Measurements from ENCODE around the gene SLIT3. TPM values are rescaled to one million over a fixed set of nuclear protein-coding genes. Genes with fewer than 3 reads are reported as not detected.

SLIT3 gene
- total RNA-seq, 8 experiments from 2014 or later = 6.1 to 159 (median 64.4) TPM

DNA sequence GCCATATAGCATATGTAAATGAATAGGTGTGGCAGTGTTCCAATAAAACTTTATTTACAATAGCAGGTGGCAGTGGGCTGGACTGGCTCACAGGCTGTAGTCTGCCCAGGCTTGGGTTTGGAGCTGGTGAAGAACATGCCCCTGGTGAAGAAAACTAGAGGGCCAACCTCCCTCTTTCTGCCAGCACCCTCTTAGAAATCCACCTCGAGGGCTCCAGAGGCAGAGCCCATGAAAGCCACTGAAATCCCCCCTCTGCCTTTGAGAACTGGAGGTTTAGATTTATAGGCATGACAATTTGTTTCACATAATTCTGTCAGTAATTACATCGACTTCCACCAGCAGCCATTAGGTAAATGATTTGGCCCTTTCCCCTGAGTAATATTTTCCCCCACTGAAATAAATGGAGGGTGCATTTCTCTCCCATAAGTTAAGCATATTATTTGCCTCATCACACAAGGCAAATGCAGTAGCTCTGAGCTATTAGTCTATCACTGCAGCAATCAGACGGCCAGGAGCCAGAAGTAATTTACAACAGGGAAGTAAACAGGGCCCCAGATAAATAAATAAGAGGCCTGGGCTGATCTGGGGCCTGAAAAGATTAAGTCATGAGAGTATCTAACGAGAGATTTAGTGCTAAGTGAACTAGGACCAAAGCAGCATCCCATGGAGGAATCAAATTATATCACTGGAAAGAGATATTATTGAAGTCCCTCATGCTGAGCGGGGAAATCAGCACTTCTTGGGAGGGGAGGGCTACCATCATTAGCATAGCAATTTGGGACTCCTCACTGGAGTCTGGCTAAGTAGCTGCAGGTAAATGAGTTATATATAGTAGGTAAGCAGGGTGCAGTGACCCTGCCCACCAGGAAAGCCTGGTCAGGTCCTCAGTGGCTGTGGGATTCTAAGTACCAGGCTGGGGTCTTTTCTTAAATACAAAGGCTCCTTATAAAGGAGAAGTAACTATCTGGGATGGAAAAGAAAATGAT lies 123.9 kb downstream of the SLIT3 start:
- in situ Hi-C loops (cut with MboI; ENCODE audit: low pct_unique_long_range_greater_than_20kb in 2 of 9, low sequenced_read_pairs in 9 of 9, unreplicated experiment in 9 of 9) = no loop called here
- Histone ChIP-seq H3K27ac (peak overlapping the region in 1 of 2 donors; percentile 46), H3K4me1 (replicated peaks in 1 of 2) (peaks cover 14 to 17% of the 10 kb centered on the region in 2 donors), H3K4me3 (no peak overlapping the region)
- WGBS, 10 experiments = 20 to 100% (median 45%) methylated on average over 1 to 5 of the region's 5 CpGs
- peak in 6 of 8 experiments; percentile 12 to 93 (median 85) for ATAC-seq (replicated peaks in 6 of 8)

DNA sequence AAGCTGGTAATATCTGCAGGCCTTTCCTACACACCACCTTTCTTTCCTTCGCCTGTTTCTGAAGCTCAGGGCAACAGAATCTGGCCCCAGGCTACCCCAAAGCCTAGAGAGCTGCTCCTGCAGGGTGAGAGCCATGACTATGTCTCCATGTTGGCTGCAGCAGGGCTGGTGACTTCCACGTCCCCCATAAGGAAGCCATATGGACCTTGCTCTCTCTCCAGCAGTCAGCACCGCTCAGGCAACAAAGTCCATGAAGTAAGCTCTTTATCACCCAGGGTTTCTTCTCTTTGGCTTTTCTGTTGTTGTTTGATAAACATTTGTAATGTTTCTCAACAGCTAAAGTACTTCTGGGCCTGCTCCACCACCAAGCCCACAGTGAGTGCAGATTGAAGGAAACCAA lies 125.2 kb downstream of the SLIT3 start:
- whole genome bisulfite sequencing, 10 experiments = 88 to 100% (median 100%) methylated on average over 1 to 3 of the region's 3 CpGs; no CpG with 5 or more reads in 6 of the 10 experiments
- no peak for ATAC-seq (replicated peaks in 6 of 8)
- H3K4me1 ChIP-seq (replicated peaks in 1 of 2) = peaks cover 14 to 17% of the 10 kb centered on the region in 2 donors
- H3K27ac ChIP-seq = no peak overlapping the region
- no peak overlapping the region for H3K4me3 ChIP-seq
- in situ Hi-C loops (cut with MboI; ENCODE audit: low pct_unique_long_range_greater_than_20kb in 2 of 9, low sequenced_read_pairs in 9 of 9, unreplicated experiment in 9 of 9) = no loop called here

DNA sequence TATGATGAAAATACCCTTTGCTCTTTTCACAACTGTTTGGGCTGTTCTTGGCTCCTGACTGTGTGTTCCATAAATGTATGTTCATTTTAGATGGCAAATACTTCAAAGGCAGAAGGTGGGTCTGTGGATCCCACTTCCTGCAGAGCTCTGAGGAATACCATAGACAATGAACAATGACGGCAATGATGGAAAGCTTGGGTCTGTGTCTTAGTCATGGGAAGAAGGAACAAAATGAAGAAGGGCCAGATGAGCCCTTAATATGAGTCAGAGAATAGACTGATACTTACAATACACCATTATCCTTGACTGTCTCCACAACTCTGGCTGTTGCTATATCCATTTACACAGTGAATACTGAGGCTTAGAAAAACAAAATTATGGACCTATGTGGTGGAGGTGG lies 126.0 kb downstream of the SLIT3 start:
- no peak for ATAC-seq (replicated peaks in 6 of 8)
- Histone ChIP-seq H3K4me1 (replicated peaks in 1 of 2) (peaks cover 14 to 17% of the 10 kb centered on the region in 2 donors), H3K4me3 (no peak overlapping the region), H3K27ac (no peak overlapping the region)
- in situ Hi-C loops (cut with MboI; ENCODE audit: low pct_unique_long_range_greater_than_20kb in 2 of 9, low sequenced_read_pairs in 9 of 9, unreplicated experiment in 9 of 9) = no loop called here
- WGBS, 10 experiments = 30 to 100% (median 61%) methylated on average over 1 of the region's 1 CpG; no CpG with 5 or more reads in 6 of the 10 experiments

DNA sequence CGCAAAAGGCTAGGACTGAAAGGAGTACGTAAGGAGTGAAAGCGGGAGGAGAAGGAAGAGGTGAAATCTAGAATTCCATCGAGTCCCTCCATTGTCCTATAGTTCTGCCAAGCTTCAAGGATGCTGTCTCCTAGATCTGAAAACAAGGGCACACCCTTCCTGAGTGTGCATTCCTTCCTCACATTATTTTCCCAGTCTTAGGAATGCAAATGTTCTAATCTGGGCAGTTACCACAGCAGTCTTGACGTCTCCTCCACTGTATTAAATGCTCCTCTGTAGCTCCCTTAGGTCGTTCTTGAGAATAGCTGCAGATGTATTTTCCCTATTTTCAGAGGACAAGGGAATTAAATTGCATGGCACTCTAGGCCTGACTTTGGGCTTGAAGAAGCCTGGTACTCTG lies 127.6 kb downstream of the SLIT3 start:
- no peak overlapping the region for H3K27ac ChIP-seq
- WGBS, 10 experiments = 33 to 89% (median 73%) methylated on average over 2 to 6 of the region's 6 CpGs

DNA sequence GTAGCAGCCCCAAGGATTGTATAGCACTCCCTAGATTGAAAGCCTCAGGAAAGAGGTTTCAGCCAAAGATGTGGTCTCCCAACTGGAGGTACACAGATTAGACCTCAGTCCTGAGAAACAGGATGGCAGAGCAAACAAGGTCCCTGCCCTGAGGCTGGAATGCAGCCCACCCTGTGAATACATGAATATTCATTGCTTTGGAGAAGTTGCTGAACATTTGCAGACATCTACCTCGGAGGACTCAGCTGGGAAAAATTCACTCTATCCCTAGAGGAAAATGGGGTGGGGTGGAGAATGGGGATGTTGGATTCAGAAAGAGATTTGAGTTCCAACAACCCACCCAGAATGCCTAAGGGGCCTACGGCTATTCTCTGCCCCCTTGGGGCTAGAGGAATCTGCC lies 129.4 kb downstream of the SLIT3 start:
- in situ Hi-C loops (cut with MboI; ENCODE audit: low pct_unique_long_range_greater_than_20kb in 2 of 9, low sequenced_read_pairs in 9 of 9, unreplicated experiment in 9 of 9) = no loop called here
- Histone ChIP-seq H3K4me3 (no peak overlapping the region), H3K4me1 (replicated peaks in 1 of 2) (peaks cover 0 to 5% of the 10 kb centered on the region in 2 donors), H3K27ac (no peak overlapping the region)
- peak in 3 of 8 experiments; percentile 65 to 85 (median 70) for ATAC-seq (replicated peaks in 6 of 8)
- 0 to 50% (median 10%) methylated on average over 1 of the region's 2 CpGs; no CpG with 5 or more reads in 6 of the 10 experiments for WGBS, 10 experiments

More for the DNA sequence above, 127.6 kb downstream of the SLIT3 start:
- H3K4me3 ChIP-seq = no peak overlapping the region
- ATAC-seq (replicated peaks in 6 of 8) = peak in 3 of 8 experiments; percentile 58 to 65 (median 61)
- in situ Hi-C loops (cut with MboI; ENCODE audit: low pct_unique_long_range_greater_than_20kb in 2 of 9, low sequenced_read_pairs in 9 of 9, unreplicated experiment in 9 of 9) = no loop called here
- H3K4me1 ChIP-seq (replicated peaks in 1 of 2) = peaks cover 14 to 17% of the 10 kb centered on the region in 2 donors

DNA sequence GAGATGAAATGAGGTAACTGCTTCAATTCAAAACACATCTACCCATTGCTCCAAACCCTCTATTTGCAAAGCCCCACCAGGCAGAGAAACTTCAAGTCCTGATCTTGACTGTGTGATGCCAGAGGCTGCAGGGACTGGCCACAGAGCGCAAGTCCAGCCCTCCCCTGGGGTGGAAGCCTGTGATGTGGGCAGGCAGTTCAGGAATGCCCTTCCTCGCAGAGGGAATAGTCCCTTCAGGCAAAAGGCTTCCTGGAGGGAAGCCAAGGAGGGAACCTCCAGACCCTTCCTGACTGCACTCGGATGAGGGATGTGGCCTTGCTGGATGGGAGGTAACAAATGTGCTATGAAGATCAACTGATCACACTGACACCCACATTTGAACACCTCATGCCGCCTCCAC lies 131.2 kb downstream of the SLIT3 start:
- WGBS, 10 experiments = 40 to 100% (median 70%) methylated on average over 1 to 3 of the region's 4 CpGs; no CpG with 5 or more reads in 3 of the 10 experiments
- peak in 3 of 8 experiments; percentile 28 to 55 (median 52) for ATAC-seq (replicated peaks in 6 of 8)
- no peaks in the 10 kb centered on the region for H3K4me1 ChIP-seq (replicated peaks in 1 of 2)
- in situ Hi-C loops (cut with MboI; ENCODE audit: low pct_unique_long_range_greater_than_20kb in 2 of 9, low sequenced_read_pairs in 9 of 9, unreplicated experiment in 9 of 9) = no loop called here
- H3K4me3 ChIP-seq = no peak overlapping the region
- H3K27ac ChIP-seq = no peak overlapping the region

GRCh38 chr5:169168280-169168679 lies 132.7 kb downstream of the SLIT3 start:
- ATAC-seq (replicated peaks in 6 of 8) = no peak
- in situ Hi-C loops (cut with MboI; ENCODE audit: low pct_unique_long_range_greater_than_20kb in 2 of 9, low sequenced_read_pairs in 9 of 9, unreplicated experiment in 9 of 9) = no loop called here
- Histone ChIP-seq H3K4me3 (no peak overlapping the region), H3K27ac (no peak overlapping the region), H3K4me1 (replicated peaks in 1 of 2) (no peaks in the 10 kb centered on the region)
- 36 to 74% (median 63%) methylated on average over 2 to 3 of the region's 3 CpGs; no CpG with 5 or more reads in 4 of the 10 experiments for WGBS, 10 experiments

GRCh38 chr5:169166078-169166477 lies 134.9 kb downstream of the SLIT3 start:
- 24 to 95% (median 71%) methylated on average over 2 to 7 of the region's 8 CpGs; no CpG with 5 or more reads in 2 of the 10 experiments for WGBS, 10 experiments
- no peak overlapping the region for H3K27ac ChIP-seq
- in situ Hi-C loops (cut with MboI; ENCODE audit: low pct_unique_long_range_greater_than_20kb in 2 of 9, low sequenced_read_pairs in 9 of 9, unreplicated experiment in 9 of 9) = no loop called here
- no peak for ATAC-seq (replicated peaks in 6 of 8)
- H3K4me1 ChIP-seq (replicated peaks in 1 of 2) = peaks cover 6% of the 10 kb centered on the region in 2 donors
- H3K4me3 ChIP-seq = no peak overlapping the region

DNA sequence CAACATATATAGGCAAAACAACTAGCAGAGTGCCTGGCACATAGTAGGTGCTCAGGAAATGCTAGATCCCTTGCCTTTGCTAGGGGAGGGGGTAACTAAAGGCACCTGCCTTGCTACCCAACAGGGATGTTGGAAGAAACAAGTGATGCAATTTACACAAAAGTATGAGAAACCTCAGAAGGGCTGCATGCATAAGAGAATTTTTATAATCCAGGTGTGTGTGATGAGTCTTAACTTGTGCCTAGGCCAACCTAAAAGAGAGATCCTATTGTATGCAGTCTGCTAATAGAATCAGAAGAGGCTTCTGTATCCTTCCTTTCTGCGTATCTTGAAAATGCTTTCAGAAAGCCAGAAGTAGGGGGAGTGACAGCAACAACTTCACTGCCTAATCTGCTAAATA lies 135.9 kb downstream of the SLIT3 start:
- WGBS, 10 experiments = 80 to 100% (median 100%) methylated on average over 1 of the region's 1 CpG; no CpG with 5 or more reads in 2 of the 10 experiments
- ATAC-seq (replicated peaks in 6 of 8) = no peak
- in situ Hi-C loops (cut with MboI; ENCODE audit: low pct_unique_long_range_greater_than_20kb in 2 of 9, low sequenced_read_pairs in 9 of 9, unreplicated experiment in 9 of 9) = no loop called here
- H3K4me3 ChIP-seq = no peak overlapping the region
- H3K4me1 ChIP-seq (replicated peaks in 1 of 2) = peaks cover 11 to 12% of the 10 kb centered on the region in 2 donors
- H3K27ac ChIP-seq = no peak overlapping the region

- Histone ChIP-seq H3K27ac (no peak overlapping the region), H3K4me3 (no peak overlapping the region), H3K4me1 (replicated peaks in 1 of 2) (peaks cover 11 to 12% of the 10 kb centered on the region in 2 donors)
- in situ Hi-C loops (cut with MboI; ENCODE audit: low pct_unique_long_range_greater_than_20kb in 2 of 9, low sequenced_read_pairs in 9 of 9, unreplicated experiment in 9 of 9) = no loop called here
- WGBS, 10 experiments = 16 to 100% (median 64%) methylated on average over 2 to 5 of the region's 6 CpGs; no CpG with 5 or more reads in 6 of the 10 experiments
- peak in 7 of 8 experiments; percentile 21 to 48 (median 37) for ATAC-seq (replicated peaks in 6 of 8)
Observed at GRCh38 chr5:169164481-169164925, 136.4 kb downstream of the SLIT3 start.

DNA sequence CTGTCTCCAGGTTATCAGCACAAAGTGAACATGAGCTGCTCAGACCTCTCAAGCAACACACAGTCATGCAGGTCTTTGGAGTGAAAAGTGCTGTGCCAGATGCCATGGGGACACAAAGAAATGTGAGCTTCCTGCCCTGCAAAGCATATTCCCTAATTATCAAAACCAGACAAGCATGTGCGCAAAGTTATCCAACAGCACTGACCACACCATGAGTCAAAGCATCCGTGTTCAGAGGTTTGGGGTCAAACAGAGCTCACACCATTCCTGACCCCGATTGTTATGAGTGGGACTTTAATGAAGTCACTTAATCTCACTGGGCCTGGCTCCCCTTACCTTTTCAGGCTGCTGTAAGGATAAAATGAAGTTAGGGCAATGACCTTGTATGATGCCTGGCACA lies 138.5 kb downstream of the SLIT3 start:
- Histone ChIP-seq H3K4me1 (replicated peaks in 1 of 2) (peaks cover 11 to 12% of the 10 kb centered on the region in 2 donors), H3K27ac (no peak overlapping the region), H3K4me3 (no peak overlapping the region)
- no peak for ATAC-seq (replicated peaks in 6 of 8)
- in situ Hi-C loops (cut with MboI; ENCODE audit: low pct_unique_long_range_greater_than_20kb in 2 of 9, low sequenced_read_pairs in 9 of 9, unreplicated experiment in 9 of 9) = no loop called here
- 43 to 91% (median 60%) methylated on average over 1 to 3 of the region's 3 CpGs; no CpG with 5 or more reads in 5 of the 10 experiments for WGBS, 10 experiments

GRCh38 chr5:169161022-169161680 lies 139.8 kb downstream of the SLIT3 start:
- 7 to 90% (median 35%) methylated on average over 2 to 8 of the region's 13 CpGs for WGBS, 10 experiments
- Histone ChIP-seq H3K27ac (no peak overlapping the region), H3K4me3 (no peak overlapping the region), H3K4me1 (replicated peaks in 1 of 2) (peaks cover 11 to 12% of the 10 kb centered on the region in 2 donors)
- in situ Hi-C loops (cut with MboI; ENCODE audit: low pct_unique_long_range_greater_than_20kb in 2 of 9, low sequenced_read_pairs in 9 of 9, unreplicated experiment in 9 of 9) = no loop called here
- peak; percentile 73 to 96 (median 90) for ATAC-seq (replicated peaks in 6 of 8)

Measured in motor neuron (in vitro differentiated cells).